Lung microvascular endothelial cell (primary cell): ENCODE measurements around the gene TCF21. TPM values are rescaled to one million over a fixed set of nuclear protein-coding genes. Genes with fewer than 3 reads are reported as not detected.
"Not testable (repeated sequence)": the region's sequence is repeated elsewhere in the genome, so short reads cannot be mapped to it uniquely, and the experiment has no call there.

ENCODE experiments used
- DNase-seq, 2 donors: peaks; one replicate each; pipeline versions ENCODE4 v3.0.0 to v3.0.0-alpha.2; 2010; ENCODE audit warnings: low read depth in 2 of 2
- total RNA-seq: library from RNA; depleted of rRNA; stranded (reverse); fragments of >200 nt; gene quantifications from 2 replicates; pipeline ENCODE4 v1.2.1, GENCODE V29; 2014

Gene TCF21
- total RNA-seq, 1 donor from 2014 or later = not detected

GRCh38 chr6:133921249-133921859, 32.4 kb downstream of the TCF21 start:
- peak; percentile 76 to 84 for DNase-seq

GRCh38 chr6:133923938-133924593, 35.2 kb downstream of the TCF21 start:
- DNase-seq = peak; percentile 81 to 90

GRCh38 chr6:133931221-133931620, 42.3 kb downstream of the TCF21 start:
- not testable (repeated sequence) for DNase-seq

GRCh38 chr6:133936352-133936751, 47.4 kb downstream of the TCF21 start:
- DNase-seq = not testable (repeated sequence)

- DNase-seq = no peak
Measured at GRCh38 chr6:133937909-133938308, 49.0 kb downstream of the TCF21 start.

- DNase-seq = no peak
Measured at GRCh38 chr6:133938533-133938932, 49.6 kb downstream of the TCF21 start.

GRCh38 chr6:133939778-133940667, 51.1 kb downstream of the TCF21 start:
- peak in 1 of 2 donors; percentile 92 for DNase-seq

Other genes with a start within 250 kb of the TCF21 start
- 13.3 and 34.3 TPM in 2 replicates for gene TBPL1, start 64.1 kb downstream of the TCF21 start, total RNA-seq
- gene SLC2A12, start 163.5 kb downstream of the TCF21 start, total RNA-seq = 45.1 and 76.4 TPM in 2 replicates